Anterior cingulate cortex (tissue), 58 donors: ENCODE data around the gene GRID2.
"Not testable (repeated sequence)": the region's sequence is repeated elsewhere in the genome, so short reads cannot be mapped to it uniquely, and the experiment has no call there.

Source experiments
- DNase-seq, 58 donors: peaks; one replicate each; lab custom pipeline; 2025; lab: John Stamatoyannopoulos, UW

Gene GRID2

GRCh38 chr4:93263166-93263565 is 959.4 kb downstream of the GRID2 start:
- DNase-seq: no peak

GRCh38 chr4:93267747-93268146 is 964.0 kb downstream of the GRID2 start:
- DNase-seq: no peak

- no peak for DNase-seq
Measured at GRCh38 chr4:93285346-93285745, 981.6 kb downstream of the GRID2 start.

- no peak for DNase-seq
Measured at GRCh38 chr4:93289241-93289640, 985.5 kb downstream of the GRID2 start.

- no peak for DNase-seq
Measured at GRCh38 chr4:93289831-93290230, 986.1 kb downstream of the GRID2 start.

- DNase-seq: no peak
Measured at GRCh38 chr4:93299118-93299517, 995.4 kb downstream of the GRID2 start.

GRCh38 chr4:93300780-93301555 is 997.2 kb downstream of the GRID2 start:
- not testable (repeated sequence) for DNase-seq

GRCh38 chr4:93302310-93302709 is 998.5 kb downstream of the GRID2 start:
- no peak for DNase-seq

- no peak for DNase-seq
Measured at GRCh38 chr4:93303440-93303839, 999.7 kb downstream of the GRID2 start.

- no peak for DNase-seq
Measured at GRCh38 chr4:93312299-93312698, 1008.5 kb downstream of the GRID2 start.

- DNase-seq: no peak
Measured at GRCh38 chr4:93313197-93313596, 1009.4 kb downstream of the GRID2 start.

GRCh38 chr4:93317057-93317456 is 1013.3 kb downstream of the GRID2 start:
- DNase-seq: no peak

GRCh38 chr4:93317561-93317960 is 1013.8 kb downstream of the GRID2 start:
- DNase-seq: no peak

- DNase-seq: no peak
Measured at GRCh38 chr4:93319041-93319440, 1015.3 kb downstream of the GRID2 start.

- DNase-seq: no peak
Measured at GRCh38 chr4:93320356-93320755, 1016.6 kb downstream of the GRID2 start.

GRCh38 chr4:93327346-93327745 is 1023.6 kb downstream of the GRID2 start:
- DNase-seq: no peak

- no peak for DNase-seq
Measured at GRCh38 chr4:93334003-93334402, 1030.2 kb downstream of the GRID2 start.

- DNase-seq: no peak
Measured at GRCh38 chr4:93337196-93337595, 1033.4 kb downstream of the GRID2 start.

- no peak for DNase-seq
Measured at GRCh38 chr4:93342738-93343137, 1039.0 kb downstream of the GRID2 start.

- DNase-seq: no peak
Measured at GRCh38 chr4:93346840-93347239, 1043.1 kb downstream of the GRID2 start.

- no peak for DNase-seq
Measured at GRCh38 chr4:93348896-93349295, 1045.1 kb downstream of the GRID2 start.

GRCh38 chr4:93351846-93352245 is 1048.1 kb downstream of the GRID2 start:
- DNase-seq: no peak

GRCh38 chr4:93355411-93355810 is 1051.6 kb downstream of the GRID2 start:
- no peak for DNase-seq
